CD4-positive, alpha-beta T cell treated with Interleukin-4 for 1 hour (primary cell): ENCODE data around the gene MED22.
"Not testable (repeated sequence)": the region's sequence is repeated elsewhere in the genome, so short reads cannot be mapped to it uniquely, and the experiment has no call there.

Source experiments
- DNase-seq, 2 donors: peaks; one replicate each; pipeline ENCODE4 v3.0.0-alpha.2; 2020 to 2022

The MED22 gene

DNA sequence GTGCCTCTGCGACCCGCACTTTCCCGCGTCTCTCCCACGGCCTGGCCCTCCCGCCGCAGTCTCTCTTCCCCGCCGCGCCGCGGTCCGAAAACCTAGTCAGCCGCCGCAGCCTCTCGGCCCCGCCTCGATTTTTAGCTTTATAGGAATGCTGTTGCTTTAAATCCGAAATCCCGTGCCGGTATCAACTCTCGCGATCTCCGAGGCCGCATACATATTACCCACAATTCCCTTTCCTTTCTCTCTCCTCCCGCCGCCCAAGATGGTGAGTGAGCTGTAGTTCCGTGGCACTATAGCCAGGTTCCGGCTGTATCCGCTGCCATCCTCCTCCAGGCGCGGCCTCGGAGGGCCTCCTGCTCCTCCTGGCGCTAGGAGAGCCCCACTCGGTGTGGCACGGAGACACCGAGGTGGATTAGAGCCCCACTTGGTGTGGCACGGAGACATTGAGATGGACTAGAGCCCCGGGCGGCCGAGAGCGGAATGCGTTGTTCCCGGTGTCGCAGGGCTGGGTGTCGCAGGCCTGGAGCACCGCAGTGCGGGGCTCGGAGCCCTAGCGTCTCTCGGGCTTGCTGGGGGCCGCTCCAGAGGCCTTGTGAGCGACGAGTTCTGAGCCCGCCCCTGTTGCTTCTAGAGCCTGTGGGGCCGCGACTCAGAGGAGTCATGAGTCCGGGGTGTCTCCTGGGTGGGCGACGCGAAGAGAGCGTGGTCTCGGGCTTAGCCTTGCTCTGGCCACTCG lies at the start of gene MED22, which contains the start of gene RPL7A:
TSS of gene MED22 (minus strand) at position 147 of the 733 bp plus-strand sequence. CDS start 1,469 bp downstream, outside the sequence.
TSS of gene RPL7A (plus strand) at position 234 of the 733 bp plus-strand sequence. CDS start at position 260, 26 bp downstream.
- DNase-seq = peak; percentile 96

DNA sequence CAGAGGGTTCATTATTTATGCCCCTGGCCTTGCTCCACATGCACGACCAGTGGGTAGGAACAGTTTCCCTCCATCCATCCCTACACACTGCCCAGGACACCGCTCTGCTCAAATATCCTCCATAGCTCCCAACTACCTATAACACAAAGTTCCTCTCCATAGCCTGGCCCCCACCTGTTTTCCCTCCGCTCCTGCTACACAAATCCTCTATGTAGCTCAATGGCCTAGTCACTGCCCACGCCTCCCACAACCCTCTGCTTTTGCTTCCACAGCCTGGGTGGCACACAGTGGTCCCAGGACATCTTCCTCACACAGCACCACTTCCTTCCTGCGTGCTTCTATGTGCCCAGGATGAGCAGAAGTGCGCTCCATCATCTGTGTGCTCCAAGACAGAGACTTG lies 49.4 kb upstream of the MED22 start:
- DNase-seq = no peak

GRCh38 chr9:133396952-133397351 lies 49.0 kb upstream of the MED22 start:
- no peak for DNase-seq

GRCh38 chr9:133394687-133395271 lies 46.8 kb upstream of the MED22 start:
- DNase-seq = no peak

GRCh38 chr9:133393399-133393798 lies 45.5 kb upstream of the MED22 start:
- DNase-seq = no peak

- DNase-seq = not testable (repeated sequence)
These were observed 44.4 kb upstream of the MED22 start for GRCh38 chr9:133392308-133392707.

DNA sequence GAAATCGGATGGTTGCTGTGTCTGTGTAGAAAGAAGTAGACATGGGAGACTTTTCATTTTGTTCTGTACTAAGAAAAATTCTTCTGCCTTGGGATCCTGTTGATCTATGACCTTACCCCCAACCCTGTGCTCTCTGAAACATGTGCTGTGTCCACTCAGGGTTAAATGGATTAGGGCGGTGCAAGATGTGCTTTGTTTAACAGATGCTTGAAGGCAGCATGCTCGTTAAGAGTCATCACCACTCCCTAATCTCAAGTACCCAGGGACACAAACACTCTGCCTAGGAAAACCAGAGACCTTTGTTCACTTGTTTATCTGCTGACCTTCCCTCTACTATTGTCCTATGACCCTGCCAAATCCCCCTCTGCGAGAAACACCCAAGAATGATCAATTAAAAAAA lies 43.5 kb upstream of the MED22 start:
- not testable (repeated sequence) for DNase-seq

- no peak for DNase-seq
These were observed 42.8 kb upstream of the MED22 start for GRCh38 chr9:133390713-133391112.

GRCh38 chr9:133389562-133389961 lies 41.6 kb upstream of the MED22 start:
- no peak for DNase-seq

GRCh38 chr9:133389025-133389557 lies 41.2 kb upstream of the MED22 start:
- no peak for DNase-seq

DNA sequence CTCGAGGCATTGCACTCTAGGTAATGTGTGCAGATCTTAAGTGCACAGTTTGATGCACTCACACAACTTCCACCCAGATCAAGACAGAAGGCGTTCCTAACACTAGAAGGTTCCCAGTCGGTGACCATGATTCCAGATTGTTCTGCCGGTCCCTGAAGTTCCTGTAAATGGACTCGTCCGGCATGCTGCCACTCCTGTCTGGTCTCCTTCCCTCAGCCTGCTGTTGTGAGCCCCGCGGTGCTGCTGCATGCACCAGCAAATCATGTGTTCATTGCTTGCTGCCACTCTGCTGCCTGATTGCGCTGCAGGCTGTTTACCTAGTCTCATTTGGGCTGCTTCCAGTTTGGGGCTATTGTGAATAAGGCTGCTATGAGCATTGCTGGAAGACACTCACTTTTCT lies 39.7 kb upstream of the MED22 start:
- no peak for DNase-seq

DNA sequence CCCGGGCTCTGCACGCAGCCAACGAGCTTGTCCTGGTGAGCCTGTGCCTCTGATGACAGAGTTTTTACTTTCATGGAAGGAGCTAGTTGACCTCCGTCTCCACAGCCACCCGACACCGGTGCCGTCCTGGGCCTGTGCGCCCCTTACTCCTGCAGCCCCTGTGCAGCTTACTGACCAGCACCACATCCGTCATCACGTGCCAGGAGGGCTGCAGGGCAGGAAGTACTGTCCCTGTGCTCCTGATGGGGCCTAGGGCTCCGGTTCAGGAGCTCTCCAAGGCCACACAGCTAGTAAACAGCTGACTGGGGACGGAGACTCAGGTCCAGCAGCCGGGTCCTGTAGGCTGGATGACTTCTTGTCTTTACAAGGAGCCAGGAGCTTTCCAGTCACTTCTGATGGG lies 38.4 kb upstream of the MED22 start:
- no peak for DNase-seq

- no peak for DNase-seq
These were observed 37.5 kb upstream of the MED22 start for GRCh38 chr9:133385452-133385851.

- DNase-seq = no peak
These were observed 36.9 kb upstream of the MED22 start for GRCh38 chr9:133384736-133385321.

GRCh38 chr9:133383438-133383837 lies 35.5 kb upstream of the MED22 start:
- no peak for DNase-seq

DNA sequence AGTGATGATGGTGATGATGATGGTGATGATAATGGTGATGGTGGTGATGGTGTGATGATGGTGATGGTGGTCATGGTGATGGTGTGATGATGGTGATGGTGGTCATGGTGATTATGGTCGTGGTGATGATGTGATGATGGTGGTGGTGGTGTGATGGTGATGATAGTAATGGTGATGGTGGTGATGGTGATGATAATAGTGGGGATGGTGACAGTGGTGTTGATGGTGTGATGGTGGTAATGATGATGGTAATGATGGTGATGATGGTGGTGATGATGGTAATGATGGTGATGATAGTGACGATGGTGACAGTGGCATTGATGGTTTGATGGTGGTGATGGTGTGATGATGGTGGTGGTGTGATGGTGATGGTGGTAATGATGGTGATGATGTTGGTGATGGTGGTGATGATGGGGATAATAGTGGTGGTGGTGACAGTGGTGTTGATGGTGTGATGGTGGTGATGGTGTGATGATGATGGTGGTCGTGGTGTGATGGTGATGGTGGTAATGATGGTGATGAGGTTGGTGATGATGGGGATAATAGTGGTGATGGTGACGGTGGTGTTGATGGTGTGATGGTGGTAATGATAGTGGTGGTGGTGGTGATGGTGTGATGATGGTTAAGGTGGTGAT lies 34.7 kb upstream of the MED22 start:
- DNase-seq = no peak

- DNase-seq = no peak
These were observed 32.8 kb upstream of the MED22 start for GRCh38 chr9:133380734-133381133.

DNA sequence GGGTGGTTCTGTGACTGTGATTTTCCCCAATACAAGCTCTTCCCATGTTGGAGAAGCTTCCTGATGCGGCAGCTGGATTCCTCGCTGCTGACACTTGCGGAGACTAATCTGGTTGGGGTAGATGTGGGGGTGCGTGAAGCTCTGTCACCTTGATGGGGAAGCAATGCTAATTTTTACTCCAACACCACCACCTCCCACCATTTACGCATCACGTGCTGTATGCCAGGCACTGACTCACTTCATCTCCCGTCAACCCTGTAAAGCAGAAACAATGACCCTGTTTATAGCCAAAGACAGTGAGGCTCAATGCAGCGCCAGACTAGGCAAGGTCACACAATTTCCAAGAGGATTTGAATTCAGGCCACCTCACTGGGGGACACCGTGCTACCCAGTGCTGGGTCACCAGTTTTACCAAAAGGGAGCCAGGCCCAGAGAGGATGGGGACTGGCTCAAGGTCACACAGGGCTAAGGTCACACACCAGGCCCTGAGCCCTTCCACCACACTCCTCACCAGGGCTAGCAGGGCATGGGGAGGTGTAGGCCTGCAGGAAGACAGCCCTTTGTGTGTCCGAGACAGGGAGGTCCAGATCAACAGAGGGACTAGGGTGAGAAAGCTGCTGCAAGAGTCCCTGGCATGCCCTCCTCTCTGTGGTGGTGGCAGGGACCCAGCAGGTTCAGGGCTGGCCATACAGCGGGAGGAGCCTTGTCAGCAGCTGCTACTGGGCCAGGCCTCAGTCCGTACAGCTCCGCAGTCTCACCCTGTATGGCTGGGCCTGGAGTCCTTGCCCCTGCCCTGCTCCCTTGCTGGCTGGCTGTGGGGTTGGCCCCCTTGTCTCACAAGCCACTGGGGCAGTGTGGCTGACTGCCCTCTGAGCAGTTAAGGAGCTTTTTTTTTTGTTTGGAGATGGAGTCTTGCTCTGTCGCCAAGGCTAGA lies 31.5 kb upstream of the MED22 start:
- no peak for DNase-seq

DNA sequence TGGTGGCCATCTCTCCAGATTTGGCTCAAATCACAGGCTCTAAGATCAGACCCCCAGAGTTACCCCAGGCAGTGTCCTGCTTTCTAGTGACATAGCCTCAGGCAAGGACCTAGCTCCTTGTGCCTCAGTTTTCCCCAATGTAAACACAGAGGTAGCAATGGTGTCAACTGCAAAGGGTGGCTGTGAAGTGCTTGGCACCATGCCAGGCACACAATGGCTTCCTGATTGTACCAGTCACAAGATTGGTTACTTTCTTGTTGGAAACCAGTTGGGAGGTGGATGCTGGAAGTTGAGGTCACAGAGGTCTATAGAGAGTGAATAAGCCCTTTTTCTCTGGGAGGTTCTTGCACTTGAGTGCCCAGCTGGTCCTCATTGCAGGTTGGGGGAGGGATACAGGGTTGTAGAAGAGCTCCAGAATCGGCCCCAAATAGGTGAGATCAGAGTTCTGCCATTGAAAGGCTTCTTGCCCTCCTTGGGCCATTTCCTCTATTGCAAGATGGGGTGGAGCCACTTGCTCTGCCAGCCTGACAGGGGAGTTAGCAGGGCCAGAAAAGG lies 30.6 kb upstream of the MED22 start:
- no peak for DNase-seq

- DNase-seq = no peak
These were observed 29.8 kb upstream of the MED22 start for GRCh38 chr9:133377721-133378216.

GRCh38 chr9:133377280-133377679 lies 29.3 kb upstream of the MED22 start:
- not testable (repeated sequence) for DNase-seq
